GM12892 (cell line): ENCODE measurements around the gene MALAT1.

ENCODE experiments used
- POLR2A ChIP-seq: IDR thresholded peaks from 2 replicates; pipeline ENCODE4 v1.6.1; 2011; ENCODE audit warnings: low read depth, low read length, control low read depth
- POLR2AphosphoS5 ChIP-seq: IDR thresholded peaks from 2 replicates; pipeline ENCODE4 v1.6.1; 2011; ENCODE audit warnings: low read depth, low read length, control low read depth
- TAF1 ChIP-seq: IDR thresholded peaks from 2 replicates; pipeline ENCODE4 v1.6.1; 2011; ENCODE audit warnings: low read depth, mild to moderate bottlenecking, control low read depth, low read length, borderline replicate concordance

DNA sequence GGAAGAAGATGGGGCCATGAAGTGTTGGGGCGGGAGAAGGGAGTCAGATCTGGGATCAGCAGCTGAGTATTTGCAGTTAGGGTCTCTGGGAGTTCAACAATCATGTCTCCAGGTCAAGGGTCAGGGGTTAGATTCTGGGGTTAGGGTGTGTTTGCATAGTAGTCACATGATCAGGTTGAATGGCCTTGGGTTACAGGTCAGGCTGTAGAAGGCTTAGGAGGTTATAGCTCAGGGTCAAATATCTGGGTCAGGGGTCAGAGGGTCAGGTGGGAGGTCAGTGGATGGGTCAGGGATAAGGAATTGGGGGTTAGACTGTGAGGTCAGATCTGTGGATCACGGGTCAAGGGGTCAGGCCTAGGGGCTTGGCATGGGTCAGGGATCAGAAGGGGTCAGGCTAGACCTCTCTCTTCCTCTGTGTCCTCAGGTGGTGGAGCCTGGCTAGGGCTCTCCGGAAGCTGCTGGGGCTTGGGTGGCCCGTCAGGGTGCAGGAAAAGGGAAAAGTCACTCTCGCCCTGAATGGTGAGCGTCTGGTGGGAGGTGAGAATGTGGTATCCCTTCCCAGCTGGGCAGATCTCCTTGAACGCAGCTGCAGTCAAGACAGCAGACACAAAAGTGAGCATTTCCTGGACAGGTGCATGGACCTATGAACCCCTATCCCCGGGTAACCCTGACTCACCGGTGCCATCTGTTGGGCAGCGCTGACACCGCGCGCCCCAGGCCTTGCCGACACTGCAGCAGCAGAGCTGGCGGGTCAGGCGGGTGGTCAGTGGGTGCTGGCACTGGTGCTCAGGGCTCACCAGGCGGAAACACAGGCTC is 52.9 kb downstream of the MALAT1 start:
- TF ChIP-seq POLR2A (no peak), TAF1 (no peak), POLR2AphosphoS5 (no peak)
